Caco-2 (cell line): ENCODE data around the gene ZP4. TPM values are rescaled to one million over a fixed set of nuclear protein-coding genes. Genes with fewer than 3 reads are reported as not detected.

Source experiments
- BruUV-seq: library from RNA; stranded (reverse); fragments of 400-500 nt; replicated peaks from 2 replicates; lab custom pipeline; 2021; lab: Mats Ljungman, UMichigan
- CTCF ChIA-PET: fragments of 300-600 bp; sonication (Branson Sonifier 250); formaldehyde crosslinking; loops from one replicate; lab custom pipeline; 2022; ENCODE audit warnings: antibody characterized with exemption; lab: Charles Lee
- POLR2A ChIA-PET: fragments of 300-600 bp; sonication (Branson Sonifier 250); formaldehyde crosslinking; loops from one replicate; lab custom pipeline; 2022; ENCODE audit warnings: antibody characterized with exemption; lab: Charles Lee
- DNase-seq, 2 experiments: peaks; one replicate each; pipeline versions ENCODE4 v3.0.0 to v3.0.0-alpha.2; 2020 to 2022
- H3K27me3 ChIP-seq: replicated peaks from 2 replicates; pipeline ENCODE4 v1.6.0; 2011; ENCODE audit warnings: low read length; ENCODE audit not compliant: control insufficient read depth, insufficient read depth
- H3K36me3 ChIP-seq: 2 replicates; pipeline ENCODE4 v1.5.1; 2011; ENCODE audit warnings: low read length; ENCODE audit not compliant: control insufficient read depth, insufficient read depth
- H3K4me1 ChIP-seq: fragments of 250-450 bp; sonication (Bioruptor Pico); 2 replicates; pipeline ENCODE4 v1.5.1; 2020; ENCODE audit warnings: mild to moderate bottlenecking
- H3K4me3 ChIP-seq: 2 replicates; pipeline ENCODE4 v1.5.1; 2011; ENCODE audit warnings: low read depth, mild to moderate bottlenecking, control low read depth, low read length
- H3K9me3 ChIP-seq: fragments of 250-450 bp; sonication (Bioruptor Pico); 2 replicates; pipeline ENCODE4 v1.5.1; 2020; ENCODE audit warnings: mild to moderate bottlenecking, moderate library complexity
- H3K27ac Mint-ChIP-seq: one replicate; pipeline ENCODE4 v1.8.0; 2022; ENCODE audit warnings: mixed read lengths; ENCODE audit not compliant: unreplicated experiment
- H3K27me3 Mint-ChIP-seq: one replicate; pipeline ENCODE4 v1.8.0; 2022; ENCODE audit warnings: mixed read lengths; ENCODE audit not compliant: insufficient read depth, unreplicated experiment
- H3K36me3 Mint-ChIP-seq: one replicate; pipeline ENCODE4 v1.8.0; 2022; ENCODE audit warnings: mild to moderate bottlenecking, mixed read lengths; ENCODE audit not compliant: insufficient read depth, unreplicated experiment
- H3K4me1 Mint-ChIP-seq: one replicate; pipeline ENCODE4 v1.8.0; 2022; ENCODE audit warnings: low read depth, mixed read lengths; ENCODE audit not compliant: unreplicated experiment
- H3K4me3 Mint-ChIP-seq: one replicate; pipeline ENCODE4 v1.8.0; 2022; ENCODE audit warnings: mild to moderate bottlenecking, moderate library complexity, mixed read lengths; ENCODE audit not compliant: unreplicated experiment
- H3K9me3 Mint-ChIP-seq: one replicate; pipeline ENCODE4 v1.8.0; 2022; ENCODE audit warnings: mixed read lengths; ENCODE audit not compliant: unreplicated experiment
- CTCF ChIP-seq, 2 experiments: fragments of 200-600 bp in 1 of 2; IDR thresholded peaks; 1 replicate in 1 of 2; 2 replicates in 1 of 2; pipeline versions ENCODE4 v1.5.1 to v1.8.0; 2011 to 2022; ENCODE audit warnings: antibody characterized with exemption in 1 of 2, control low read depth in 1 of 2, inconsistent platforms in 1 of 2, low read depth in 1 of 2, low read length in 1 of 2, mild to moderate bottlenecking in 1 of 2, moderate library complexity in 1 of 2; ENCODE audit not compliant: insufficient read depth in 1 of 2, severe bottlenecking in 1 of 2, unreplicated experiment in 1 of 2
- intact Hi-C: fragments of 100-400 bp; cut with micrococcal nuclease; formaldehyde crosslinking; loops from one replicate; pipeline ENCODE4 v1.10.0; 2022; ENCODE audit not compliant: unreplicated experiment
- total RNA-seq: library from RNA; stranded (reverse); gene quantifications from 2 replicates; pipeline ENCODE4 v1.2.3, GENCODE V29; 2022

ZP4 gene
- total RNA-seq, 1 experiment from 2014 or later = not detected

- Histone ChIP-seq H3K27me3 (no peaks in the 10 kb centered on the region), H3K36me3 (no peaks in the 10 kb centered on the region), H3K4me3 (no peak overlapping the region), H3K4me1 (no peaks in the 10 kb centered on the region), H3K9me3 (no peaks in the 10 kb centered on the region)
- CTCF ChIA-PET = interaction anchor here (0.7 kb wide), 1 partner anchor 22 kb away, joined by 3 read pairs; no protein-coding TSS in a partner anchor
- intact Hi-C loops = no loop called here
- Mint-ChIP-seq H3K4me3 (no peak overlapping the region), H3K27ac (no peak overlapping the region), H3K36me3 (no peaks in the 10 kb centered on the region), H3K4me1 (no peaks in the 10 kb centered on the region), H3K27me3 (peaks cover 9% of the 10 kb centered on the region), H3K9me3 (no peaks in the 10 kb centered on the region)
- BruUV-seq = no TSS peak
- no peak for DNase-seq
- POLR2A ChIA-PET = no interaction called here
- TF ChIP-seq CTCF (IDR thresholded peaks at IDR 0.05; ENCODE audit: insufficient read depth in 1 of 2, low read depth in 1 of 2, low read length in 1 of 2, severe bottlenecking in 1 of 2, unreplicated experiment in 1 of 2) = no peak
Observed at GRCh38 chr1:237891979-237892378, 1.3 kb upstream of the ZP4 start.

- no peaks in the 10 kb centered on the region for H3K9me3 Mint-ChIP-seq
- H3K27me3 Mint-ChIP-seq = peaks cover 9% of the 10 kb centered on the region
- H3K4me1 ChIP-seq = no peaks in the 10 kb centered on the region
- no peak for DNase-seq
- no peaks in the 10 kb centered on the region for H3K36me3 ChIP-seq
- H3K4me3 Mint-ChIP-seq = no peak overlapping the region
- CTCF ChIA-PET = no interaction called here
- no TSS peak for BruUV-seq
- no peaks in the 10 kb centered on the region for H3K36me3 Mint-ChIP-seq
- H3K27ac Mint-ChIP-seq = no peak overlapping the region
- H3K4me1 Mint-ChIP-seq = no peaks in the 10 kb centered on the region
- intact Hi-C loops = no loop called here
- no peaks in the 10 kb centered on the region for H3K27me3 ChIP-seq
- no peak overlapping the region for H3K4me3 ChIP-seq
- H3K9me3 ChIP-seq = no peaks in the 10 kb centered on the region
- no peak for TF ChIP-seq CTCF (IDR thresholded peaks at IDR 0.05; ENCODE audit: insufficient read depth in 1 of 2, low read depth in 1 of 2, low read length in 1 of 2, severe bottlenecking in 1 of 2, unreplicated experiment in 1 of 2)
- POLR2A ChIA-PET = no interaction called here
Observed at GRCh38 chr1:237891266-237891665, 544 bp upstream of the ZP4 start.

- H3K4me3 Mint-ChIP-seq = no peak overlapping the region
- no peak for TF ChIP-seq CTCF (IDR thresholded peaks at IDR 0.05; ENCODE audit: insufficient read depth in 1 of 2, low read depth in 1 of 2, low read length in 1 of 2, severe bottlenecking in 1 of 2, unreplicated experiment in 1 of 2)
- no peaks in the 10 kb centered on the region for H3K36me3 Mint-ChIP-seq
- peaks cover 12% of the 10 kb centered on the region for H3K27me3 Mint-ChIP-seq
- H3K4me1 Mint-ChIP-seq = no peaks in the 10 kb centered on the region
- Histone ChIP-seq H3K4me3 (no peak overlapping the region), H3K36me3 (no peaks in the 10 kb centered on the region), H3K9me3 (no peaks in the 10 kb centered on the region), H3K27me3 (no peaks in the 10 kb centered on the region), H3K4me1 (no peaks in the 10 kb centered on the region)
- no peak for DNase-seq
- no peaks in the 10 kb centered on the region for H3K9me3 Mint-ChIP-seq
- H3K27ac Mint-ChIP-seq = no peak overlapping the region
- no TSS peak for BruUV-seq
- intact Hi-C loops = no loop called here
- POLR2A ChIA-PET = no interaction called here
- CTCF ChIA-PET = no interaction called here
Observed at GRCh38 chr1:237890416-237890815, 306 bp downstream of the ZP4 start.
